Brain microvascular endothelial cell (primary cell): ENCODE measurements around the gene CEP85L.

Experiments
- DNase-seq: peaks from one replicate; pipeline ENCODE4 v3.0.0-alpha.2; 2020
- H3K27ac ChIP-seq: fragments of 250-450 bp; sonication (Bioruptor Pico); 2 replicates; pipeline ENCODE4 v1.5.1; 2020; ENCODE audit warnings: mild to moderate bottlenecking, moderate library complexity
- H3K27me3 ChIP-seq: fragments of 250-450 bp; sonication (Bioruptor Pico); replicated peaks from 2 replicates; pipeline ENCODE4 v1.5.1; 2020; ENCODE audit warnings: mild to moderate bottlenecking
- H3K36me3 ChIP-seq: fragments of 250-450 bp; sonication (Bioruptor Pico); replicated peaks from 2 replicates; pipeline ENCODE4 v1.5.1; 2020; ENCODE audit warnings: mild to moderate bottlenecking
- H3K4me3 ChIP-seq: 2 replicates; pipeline ENCODE4 v1.5.1; 2011; ENCODE audit warnings: low read depth, mild to moderate bottlenecking, control low read depth, low read length, moderate library complexity
- CTCF ChIP-seq: IDR thresholded peaks from 2 replicates; pipeline ENCODE4 v1.5.1; 2011; ENCODE audit warnings: low read depth, mild to moderate bottlenecking, moderate library complexity, low read length, control low read depth, inconsistent platforms; ENCODE audit errors: missing control alignments
- in situ Hi-C: cut with HindIII; loops from 2 replicates; pipeline ENCODE4 v1.10.0; 2017; ENCODE audit warnings: low sequenced_read_pairs, low pct_ligation_motif_present

Gene CEP85L

GRCh38 chr6:118677193-118677592, 25.8 kb upstream of the CEP85L start:
- no peak overlapping the region for H3K27ac ChIP-seq
- H3K27me3 ChIP-seq = no peaks in the 10 kb centered on the region

GRCh38 chr6:118675225-118675624, 23.8 kb upstream of the CEP85L start:
- TF ChIP-seq CTCF = no peak
- no peak overlapping the region for H3K27ac ChIP-seq
- no peak overlapping the region for H3K4me3 ChIP-seq
- H3K36me3 ChIP-seq = no peaks in the 10 kb centered on the region
- no peaks in the 10 kb centered on the region for H3K27me3 ChIP-seq
- in situ Hi-C loops = no loop called here
- no peak for DNase-seq

More at GRCh38 chr6:118677193-118677592, 25.8 kb upstream of the CEP85L start:
- no peak for DNase-seq
- H3K4me3 ChIP-seq = no peak overlapping the region
- TF ChIP-seq CTCF = no peak
- in situ Hi-C loops = no loop called here
- no peaks in the 10 kb centered on the region for H3K36me3 ChIP-seq

GRCh38 chr6:118674772-118675171, 23.4 kb upstream of the CEP85L start:
- Histone ChIP-seq H3K4me3 (no peak overlapping the region), H3K36me3 (no peaks in the 10 kb centered on the region), H3K27ac (no peak overlapping the region), H3K27me3 (no peaks in the 10 kb centered on the region)
- DNase-seq = no peak
- in situ Hi-C loops = no loop called here
- TF ChIP-seq CTCF = no peak

GRCh38 chr6:118672678-118673077, 21.3 kb upstream of the CEP85L start:
- Histone ChIP-seq H3K4me3 (no peak overlapping the region), H3K27me3 (no peaks in the 10 kb centered on the region), H3K36me3 (no peaks in the 10 kb centered on the region), H3K27ac (no peak overlapping the region)
- in situ Hi-C loops = no loop called here
- TF ChIP-seq CTCF = no peak
- DNase-seq = no peak

- H3K4me3 ChIP-seq = no peak overlapping the region
- no peaks in the 10 kb centered on the region for H3K36me3 ChIP-seq
- no peak for DNase-seq
- TF ChIP-seq CTCF = no peak
- H3K27ac ChIP-seq = no peak overlapping the region
- in situ Hi-C loops = no loop called here
- H3K27me3 ChIP-seq = no peaks in the 10 kb centered on the region
These were observed 18.2 kb upstream of the CEP85L start for GRCh38 chr6:118669561-118669960.

- no peak overlapping the region for H3K27ac ChIP-seq
- in situ Hi-C loops = no loop called here
- H3K36me3 ChIP-seq = no peaks in the 10 kb centered on the region
- H3K27me3 ChIP-seq = no peaks in the 10 kb centered on the region
- peak; percentile 70 for DNase-seq
- no peak for TF ChIP-seq CTCF
- no peak overlapping the region for H3K4me3 ChIP-seq
These were observed 17.5 kb upstream of the CEP85L start for GRCh38 chr6:118668761-118669385.
